ENCODE results near the gene SPRR2B.

DNA sequence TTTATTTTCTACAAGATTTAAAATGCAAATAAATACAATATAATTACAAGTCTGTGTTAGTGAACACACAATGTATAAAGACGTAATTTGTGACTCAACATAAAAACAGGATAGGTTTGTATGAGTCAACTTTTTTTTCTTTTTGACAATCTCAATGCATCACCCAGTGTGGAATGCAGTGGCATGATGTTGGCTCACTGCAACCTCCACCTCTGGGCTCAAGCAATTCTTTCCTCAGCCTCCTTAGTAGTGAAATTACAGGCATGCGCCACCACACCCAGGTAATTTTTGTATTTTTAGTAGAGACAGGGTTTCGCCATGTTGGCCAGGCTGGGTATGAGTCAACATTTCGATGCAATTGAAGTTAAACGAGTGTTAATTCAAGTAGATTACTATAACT is 28.8 kb upstream of the SPRR2B start:
- TF ChIP-seq POLR2A (IDR thresholded peaks at IDR 0.05) = no peak
- TF ChIP-seq, protein P1, sequence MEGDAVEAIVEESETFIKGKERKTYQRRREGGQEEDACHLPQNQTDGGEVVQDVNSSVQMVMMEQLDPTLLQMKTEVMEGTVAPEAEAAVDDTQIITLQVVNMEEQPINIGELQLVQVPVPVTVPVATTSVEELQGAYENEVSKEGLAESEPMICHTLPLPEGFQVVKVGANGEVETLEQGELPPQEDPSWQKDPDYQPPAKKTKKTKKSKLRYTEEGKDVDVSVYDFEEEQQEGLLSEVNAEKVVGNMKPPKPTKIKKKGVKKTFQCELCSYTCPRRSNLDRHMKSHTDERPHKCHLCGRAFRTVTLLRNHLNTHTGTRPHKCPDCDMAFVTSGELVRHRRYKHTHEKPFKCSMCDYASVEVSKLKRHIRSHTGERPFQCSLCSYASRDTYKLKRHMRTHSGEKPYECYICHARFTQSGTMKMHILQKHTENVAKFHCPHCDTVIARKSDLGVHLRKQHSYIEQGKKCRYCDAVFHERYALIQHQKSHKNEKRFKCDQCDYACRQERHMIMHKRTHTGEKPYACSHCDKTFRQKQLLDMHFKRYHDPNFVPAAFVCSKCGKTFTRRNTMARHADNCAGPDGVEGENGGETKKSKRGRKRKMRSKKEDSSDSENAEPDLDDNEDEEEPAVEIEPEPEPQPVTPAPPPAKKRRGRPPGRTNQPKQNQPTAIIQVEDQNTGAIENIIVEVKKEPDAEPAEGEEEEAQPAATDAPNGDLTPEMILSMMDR (IDR thresholded peaks at IDR 0.05) = no peak

Data from thyroid gland (tissue), 4 donors.